ENCODE measurements around the gene RBM7. TPM values are rescaled to one million over a fixed set of nuclear protein-coding genes. Genes with fewer than 3 reads are reported as not detected.

Gene RBM7
- total and polyA plus RNA-seq, 2 of the 8 experiments (the other 6 are each of a cell fraction or from before 2014, with no cell fraction given), result 18.0 to 45.7 TPM

DNA sequence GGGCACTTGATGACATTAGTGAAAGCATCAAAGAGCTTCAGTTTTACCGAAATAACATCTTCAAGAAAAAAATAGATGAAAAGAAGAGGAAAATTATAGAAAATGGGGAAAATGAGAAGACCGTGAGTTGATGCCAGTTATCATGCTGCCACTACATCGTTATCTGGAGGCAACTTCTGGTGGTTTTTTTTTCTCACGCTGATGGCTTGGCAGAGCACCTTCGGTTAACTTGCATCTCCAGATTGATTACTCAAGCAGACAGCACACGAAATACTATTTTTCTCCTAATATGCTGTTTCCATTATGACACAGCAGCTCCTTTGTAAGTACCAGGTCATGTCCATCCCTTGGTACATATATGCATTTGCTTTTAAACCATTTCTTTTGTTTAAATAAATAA lies 49.4 kb downstream of the RBM7 start:
- peaks cover 0 to 2% of the 10 kb centered on the region in 2 experiments for H4K20me1 ChIP-seq (replicated peaks in 1 of 2; ENCODE audit: control insufficient read depth in 1 of 2, insufficient read depth in 2 of 2, low read length in 2 of 2)
- no peak overlapping the region for H4K8ac ChIP-seq (ENCODE audit: extremely low read depth, insufficient read depth, low read length)
- no peak for FAIRE-seq

More for the DNA sequence above, 49.4 kb downstream of the RBM7 start:
- H3K4me2 ChIP-seq (ENCODE audit: insufficient read depth in 1 of 2, low read depth in 2 of 2, low read length in 2 of 2), result no peak overlapping the region
- H3K9me3 ChIP-seq (ENCODE audit: insufficient read depth in 2 of 2, low read depth in 1 of 2, low read length in 1 of 2), result no peaks in the 10 kb centered on the region
- no peak overlapping the region for H2AFZ ChIP-seq (ENCODE audit: low read length)
- H3K79me1 ChIP-seq (ENCODE audit: low read depth, low read length), result peaks cover 3% of the 10 kb centered on the region
- ChIA-PET CTCF (ENCODE audit: partially characterized antibody) (interaction anchor here (1.0 to 1.9 kb wide), 3 partner anchors 37 to 289 kb away, joined by 3 read pairs; no protein-coding TSS in a partner anchor), POLR2A (ENCODE audit: partially characterized antibody) (no interaction called here)
- no peak overlapping the region for H2BK12ac ChIP-seq (ENCODE audit: low read depth, low read length)
- H3K14ac ChIP-seq (ENCODE audit: insufficient read length), result no peak overlapping the region
- H3K27me3 ChIP-seq (replicated peaks in 1 of 4; ENCODE audit: control insufficient read depth in 3 of 4, extremely low read depth in 1 of 4, insufficient read depth in 3 of 4, low read length in 3 of 4), result no peaks in the 10 kb centered on the region
- no peak overlapping the region for H2BK120ac ChIP-seq (replicated peaks; ENCODE audit: low read depth, low read length)
- H3K36me3 ChIP-seq (ENCODE audit: control insufficient read depth in 2 of 4, insufficient read depth in 4 of 4, low read length in 3 of 4), result peaks cover 6 to 45% (median 28%) of the 10 kb centered on the region in 4 experiments
- 88% methylated on average over 6 of the region's 6 CpGs; no CpG with 5 or more reads in 1 of the 2 experiments for WGBS, 2 experiments (ENCODE audit: extremely low coverage in 1 of 2, insufficient coverage in 1 of 2, insufficient read length in 1 of 2, insufficient replicate concordance in 2 of 2, low coverage in 1 of 2, low lambda C conversion rate in 2 of 2, missing lambda C conversion rate in 1 of 2)
- H2AK5ac ChIP-seq (ENCODE audit: low read depth, low read length), result no peak overlapping the region
- H3K56ac ChIP-seq (replicated peaks; ENCODE audit: insufficient read length, low read depth, low read length), result no peak overlapping the region
- H3K27ac ChIP-seq (ENCODE audit: low read depth, low read length), result no peak overlapping the region
- H2BK5ac ChIP-seq (ENCODE audit: low read depth, low read length), result no peak overlapping the region
- no peak overlapping the region for H4K5ac ChIP-seq (ENCODE audit: insufficient read length, low read depth, low read length)
- no peak overlapping the region for H4K91ac ChIP-seq (replicated peaks; ENCODE audit: insufficient read length, low read length)
- H3K23me2 ChIP-seq (ENCODE audit: low read depth, low read length), result no peaks in the 10 kb centered on the region
- H3K9ac ChIP-seq (replicated peaks in 1 of 4; ENCODE audit: extremely low read depth in 1 of 4, low read depth in 3 of 4, low read length in 3 of 4), result no peak overlapping the region
- peaks cover 0 to 58% of the 10 kb centered on the region in 2 experiments; a peak in 3 of 4 replicates for H3K79me2 ChIP-seq (ENCODE audit: control insufficient read depth in 1 of 2, insufficient read depth in 2 of 2, low read length in 2 of 2)
- DNase-seq (ENCODE audit: low read depth in 1 of 2, low spot score in 2 of 2), result no peak
- H3K18ac ChIP-seq (ENCODE audit: extremely low read depth, low read length), result no peak overlapping the region
- H3K4me1 ChIP-seq (replicated peaks in 1 of 4; ENCODE audit: control insufficient read depth in 3 of 4, insufficient read depth in 4 of 4, low read length in 3 of 4), result no peaks in the 10 kb centered on the region
- no peak overlapping the region for H3K4me3 ChIP-seq (ENCODE audit: extremely low read depth in 1 of 4, insufficient read depth in 2 of 4, low read depth in 3 of 4, low read length in 4 of 4)
- TF ChIP-seq KDM5A (IDR thresholded peaks at IDR 0.05; ENCODE audit: low read length) (no peak), CBX8 (IDR thresholded peaks at IDR 0.05; ENCODE audit: borderline replicate concordance, low read depth, low read length) (no peak), YY1 (IDR thresholded peaks at IDR 0.05; ENCODE audit: low read depth, low read length) (no peak), GTF2F1 (IDR thresholded peaks at IDR 0.05; ENCODE audit: borderline replicate concordance, low read depth, low read length) (no peak), FOSL1 (IDR thresholded peaks at IDR 0.05; ENCODE audit: insufficient read depth, low read depth, low read length) (no peak)
- H3K23ac ChIP-seq (ENCODE audit: insufficient read length), result no peak overlapping the region
- no peak overlapping the region for H2BK20ac ChIP-seq (ENCODE audit: low read length)
- H3K4ac ChIP-seq (replicated peaks; ENCODE audit: insufficient read length, low read depth, low read length), result no peak overlapping the region
- H2BK15ac ChIP-seq (ENCODE audit: low read length), result no peak overlapping the region
